Activated CD4-positive, alpha-beta memory T cell treated with anti-CD3 and anti-CD28 coated beads, Interleukin-2, amount 10 ng/mL, durations not matched to agents 7 days and 5 days (primary cell): ENCODE measurements around the gene IDH3B. TPM values are rescaled to one million over a fixed set of nuclear protein-coding genes. Genes with fewer than 3 reads are reported as not detected.

Experiments
- CTCF ChIA-PET: fragments of 350-600 bp; sonication (Branson Sonifier 250); formaldehyde crosslinking; loops from one replicate; lab custom pipeline; 2021; ENCODE audit warnings: antibody characterized with exemption, inconsistent platforms; lab: Charles Lee
- POLR2A ChIA-PET: fragments of 350-600 bp; sonication (Branson Sonifier 250); formaldehyde crosslinking; loops from one replicate; lab custom pipeline; 2021; ENCODE audit warnings: antibody characterized with exemption; lab: Charles Lee
- DNase-seq: peaks from one replicate; pipeline ENCODE4 v3.0.0-alpha.2; 2020
- H3K27ac Mint-ChIP-seq: one replicate; pipeline ENCODE4 v1.8.0; 2021; ENCODE audit warnings: mild to moderate bottlenecking, mixed read lengths
- H3K27me3 Mint-ChIP-seq: one replicate; pipeline ENCODE4 v1.8.0; 2021; ENCODE audit warnings: mixed read lengths
- H3K36me3 Mint-ChIP-seq: one replicate; pipeline ENCODE4 v1.8.0; 2021; ENCODE audit warnings: low read depth, mixed read lengths
- H3K4me1 Mint-ChIP-seq: one replicate; pipeline ENCODE4 v1.8.0; 2021; ENCODE audit warnings: mixed read lengths
- H3K4me3 Mint-ChIP-seq: one replicate; pipeline ENCODE4 v1.8.0; 2021; ENCODE audit warnings: mild to moderate bottlenecking, mixed read lengths
- H3K9me3 Mint-ChIP-seq: one replicate; pipeline ENCODE4 v1.8.0; 2021; ENCODE audit warnings: mixed read lengths
- total RNA-seq, 2 experiments: library from RNA; stranded (reverse); gene quantifications; one replicate each; pipeline ENCODE4 v1.2.3, GENCODE V29; 2021

IDH3B gene
- total RNA-seq = 10 to 100 TPM; 78.8 to 82.2 TPM

- Mint-ChIP-seq H3K4me1 (peaks cover 34% of the 10 kb centered on the region), H3K27me3 (peaks cover 8% of the 10 kb centered on the region), H3K9me3 (no peaks in the 10 kb centered on the region), H3K27ac (peak within 1 kb of the TSS; percentile 95), H3K4me3 (peak within 1 kb of the TSS; percentile 84), H3K36me3 (peaks cover 30% of the 10 kb centered on the region)
- peak; percentile 95 for DNase-seq
- POLR2A ChIA-PET = interaction anchor here (0.7 to 9.3 kb wide), 14 partner anchors 9 to 210 kb away, joined by 3 to 199 read pairs (median 6); partner anchors contain the start of genes NOP56, PCED1A, PTPRA and SNRPB
- CTCF ChIA-PET = interaction anchor here (0.8 to 2.6 kb wide), 5 partner anchors 10 to 142 kb away, joined by 3 to 18 read pairs (median 3); partner anchors contain the start of gene NOP56
These were observed at the start of gene IDH3B for GRCh38 chr20:2663887-2664719. Gene IDH3B, minus strand, starts transcription at chr20:2664216. Its CDS starts 28 bp downstream, at chr20:2664188.

- Mint-ChIP-seq H3K9me3 (no peaks in the 10 kb centered on the region), H3K4me3 (no peak overlapping the region), H3K36me3 (no peaks in the 10 kb centered on the region), H3K27ac (no peak overlapping the region), H3K27me3 (peaks cover 4% of the 10 kb centered on the region), H3K4me1 (no peaks in the 10 kb centered on the region)
- DNase-seq = no peak
- ChIA-PET CTCF (interaction anchor here (0.6 to 2.0 kb wide), 6 partner anchors 16 to 137 kb away, joined by 3 to 10 read pairs (median 4); no protein-coding TSS in a partner anchor), POLR2A (no interaction called here)
These were observed 49.3 kb upstream of the IDH3B start for GRCh38 chr20:2713285-2713684.

- no peaks in the 10 kb centered on the region for H3K9me3 Mint-ChIP-seq
- POLR2A ChIA-PET = no interaction called here
- peaks cover 14% of the 10 kb centered on the region for H3K4me1 Mint-ChIP-seq
These were observed 45.4 kb upstream of the IDH3B start for GRCh38 chr20:2709205-2709981.

GRCh38 chr20:2708665-2709064, 44.6 kb upstream of the IDH3B start:
- Mint-ChIP-seq H3K27ac (no peak overlapping the region), H3K9me3 (no peaks in the 10 kb centered on the region), H3K36me3 (no peaks in the 10 kb centered on the region), H3K4me1 (peaks cover 14% of the 10 kb centered on the region), H3K27me3 (no peaks in the 10 kb centered on the region), H3K4me3 (no peak overlapping the region)
- DNase-seq = no peak
- ChIA-PET CTCF (no interaction called here), POLR2A (no interaction called here)

More at GRCh38 chr20:2709205-2709981, 45.4 kb upstream of the IDH3B start:
- CTCF ChIA-PET = interaction anchor here (0.8 kb wide), 1 partner anchor 614 kb away, joined by 6 read pairs; no protein-coding TSS in a partner anchor
- Mint-ChIP-seq H3K27me3 (peaks cover 2% of the 10 kb centered on the region), H3K4me3 (no peak overlapping the region), H3K36me3 (no peaks in the 10 kb centered on the region), H3K27ac (no peak overlapping the region)
- DNase-seq = no peak

GRCh38 chr20:2708073-2708415, 44.0 kb upstream of the IDH3B start:
- DNase-seq = no peak
- no peak overlapping the region for H3K27ac Mint-ChIP-seq
- no peaks in the 10 kb centered on the region for H3K27me3 Mint-ChIP-seq
- ChIA-PET POLR2A (no interaction called here), CTCF (interaction anchor here (0.8 kb wide), 1 partner anchor 36 kb away, joined by 7 read pairs; no protein-coding TSS in a partner anchor)
- H3K4me1 Mint-ChIP-seq = peaks cover 14% of the 10 kb centered on the region
- no peaks in the 10 kb centered on the region for H3K36me3 Mint-ChIP-seq
- no peaks in the 10 kb centered on the region for H3K9me3 Mint-ChIP-seq
- no peak overlapping the region for H3K4me3 Mint-ChIP-seq

GRCh38 chr20:2707353-2708072, 43.5 kb upstream of the IDH3B start:
- no peaks in the 10 kb centered on the region for H3K27me3 Mint-ChIP-seq
- no peaks in the 10 kb centered on the region for H3K9me3 Mint-ChIP-seq
- H3K27ac Mint-ChIP-seq = no peak overlapping the region
- DNase-seq = no peak
- H3K4me3 Mint-ChIP-seq = no peak overlapping the region
- no peaks in the 10 kb centered on the region for H3K36me3 Mint-ChIP-seq
- H3K4me1 Mint-ChIP-seq = peaks cover 14% of the 10 kb centered on the region
- ChIA-PET POLR2A (no interaction called here), CTCF (interaction anchor here (0.6 to 1.0 kb wide), 3 partner anchors 20 to 401 kb away, joined by 3 to 7 read pairs (median 4); no protein-coding TSS in a partner anchor)

- peaks cover 14% of the 10 kb centered on the region for H3K4me1 Mint-ChIP-seq
- DNase-seq = no peak
- no peaks in the 10 kb centered on the region for H3K27me3 Mint-ChIP-seq
- CTCF ChIA-PET = interaction anchor here (0.6 to 1.0 kb wide), 2 partner anchors 20 to 402 kb away, joined by 3 to 4 read pairs; no protein-coding TSS in a partner anchor
- no peaks in the 10 kb centered on the region for H3K36me3 Mint-ChIP-seq
- H3K9me3 Mint-ChIP-seq = no peaks in the 10 kb centered on the region
- no peak overlapping the region for H3K27ac Mint-ChIP-seq
- POLR2A ChIA-PET = no interaction called here
- no peak overlapping the region for H3K4me3 Mint-ChIP-seq
These were observed 42.8 kb upstream of the IDH3B start for GRCh38 chr20:2706688-2707352.

GRCh38 chr20:2705931-2706645, 42.1 kb upstream of the IDH3B start:
- Mint-ChIP-seq H3K9me3 (no peaks in the 10 kb centered on the region), H3K4me1 (peaks cover 14% of the 10 kb centered on the region), H3K36me3 (no peaks in the 10 kb centered on the region), H3K27me3 (no peaks in the 10 kb centered on the region), H3K27ac (no peak overlapping the region), H3K4me3 (no peak overlapping the region)
- ChIA-PET CTCF (interaction anchor here (1.0 kb wide), 1 partner anchor 19 kb away, joined by 4 read pairs; no protein-coding TSS in a partner anchor), POLR2A (no interaction called here)
- no peak for DNase-seq

- Mint-ChIP-seq H3K4me1 (peaks cover 14% of the 10 kb centered on the region), H3K9me3 (no peaks in the 10 kb centered on the region), H3K4me3 (no peak overlapping the region), H3K36me3 (no peaks in the 10 kb centered on the region), H3K27ac (no peak overlapping the region), H3K27me3 (peaks cover 4% of the 10 kb centered on the region)
- DNase-seq = no peak
- POLR2A ChIA-PET = no interaction called here
- CTCF ChIA-PET = interaction anchor here (0.6 kb wide), 1 partner anchor 22 kb away, joined by 3 read pairs; no protein-coding TSS in a partner anchor
These were observed 39.9 kb upstream of the IDH3B start for GRCh38 chr20:2703716-2704475.

- H3K4me3 Mint-ChIP-seq = no peak overlapping the region
- H3K27ac Mint-ChIP-seq = no peak overlapping the region
- DNase-seq = no peak
- ChIA-PET POLR2A (no interaction called here), CTCF (interaction anchor here (1.5 kb wide), 1 partner anchor 14 kb away, joined by 3 read pairs; no protein-coding TSS in a partner anchor)
- peaks cover 6% of the 10 kb centered on the region for H3K4me1 Mint-ChIP-seq
- H3K27me3 Mint-ChIP-seq = peaks cover 13% of the 10 kb centered on the region
- H3K36me3 Mint-ChIP-seq = no peaks in the 10 kb centered on the region
- no peaks in the 10 kb centered on the region for H3K9me3 Mint-ChIP-seq
These were observed 37.7 kb upstream of the IDH3B start for GRCh38 chr20:2701671-2702081.
